ENCODE results near the gene PBX1. TPM values are rescaled to one million over a fixed set of nuclear protein-coding genes. Genes with fewer than 3 reads are reported as not detected.

PBX1 gene
- total RNA-seq, 2 experiments from 2014 or later = not detected

DNA sequence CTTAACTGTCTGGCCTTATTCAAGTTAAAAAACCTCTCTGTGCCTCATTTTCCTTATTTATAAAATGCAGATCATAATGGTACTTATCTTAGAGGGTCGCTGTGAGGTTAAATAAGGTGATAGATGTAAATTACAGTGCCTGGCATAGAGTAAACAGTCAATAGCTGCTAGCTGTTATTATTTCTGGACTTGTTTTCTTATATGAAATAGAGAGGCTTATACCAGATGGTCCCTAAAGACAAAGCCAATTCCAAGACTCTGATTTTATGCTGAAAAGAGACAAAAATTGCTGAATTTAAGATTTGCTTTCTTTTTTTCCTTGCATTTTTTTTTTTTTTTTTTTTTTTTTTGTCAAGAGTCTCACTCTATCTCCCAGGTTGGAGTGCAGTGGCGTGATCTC is 10.3 kb downstream of the PBX1 start:
- intact Hi-C loops (cut with micrococcal nuclease) = no loop called here
- CTCF ChIA-PET = no interaction called here
- H3K27ac Mint-ChIP-seq = no peak overlapping the region

DNA sequence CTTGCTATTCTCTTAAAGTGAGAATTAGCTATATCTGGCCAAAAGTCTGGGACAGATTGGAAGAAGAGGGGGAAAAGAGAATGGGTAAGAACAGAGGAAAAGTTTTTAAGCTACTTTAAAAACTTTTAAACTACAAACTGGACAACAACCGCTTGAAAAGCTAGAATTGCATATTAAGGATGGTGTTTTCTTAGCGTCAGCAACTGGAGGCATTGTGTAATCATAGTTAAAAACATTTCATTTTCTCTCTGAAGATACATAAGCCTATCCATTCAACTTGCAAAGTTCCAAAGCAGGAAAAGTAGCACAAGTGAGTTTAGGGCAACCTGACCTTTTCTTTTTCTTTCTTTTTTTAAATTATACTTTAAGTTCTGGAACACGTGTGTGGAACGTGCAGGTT is 10.9 kb downstream of the PBX1 start:
- no peak for ATAC-seq
- H3K36me3 Mint-ChIP-seq (ENCODE audit: low read depth) = no peaks in the 10 kb centered on the region
- POLR2A ChIA-PET = no interaction called here
- H3K9me3 Mint-ChIP-seq = peaks cover 8% of the 10 kb centered on the region
- no peak overlapping the region for H3K27ac Mint-ChIP-seq
- CTCF ChIA-PET = no interaction called here
- H3K4me1 Mint-ChIP-seq (ENCODE audit: low read depth) = no peaks in the 10 kb centered on the region
- no peak for DNase-seq
- H3K4me3 Mint-ChIP-seq = no peak overlapping the region
- intact Hi-C loops (cut with micrococcal nuclease) = no loop called here
- TF ChIP-seq, protein P1, sequence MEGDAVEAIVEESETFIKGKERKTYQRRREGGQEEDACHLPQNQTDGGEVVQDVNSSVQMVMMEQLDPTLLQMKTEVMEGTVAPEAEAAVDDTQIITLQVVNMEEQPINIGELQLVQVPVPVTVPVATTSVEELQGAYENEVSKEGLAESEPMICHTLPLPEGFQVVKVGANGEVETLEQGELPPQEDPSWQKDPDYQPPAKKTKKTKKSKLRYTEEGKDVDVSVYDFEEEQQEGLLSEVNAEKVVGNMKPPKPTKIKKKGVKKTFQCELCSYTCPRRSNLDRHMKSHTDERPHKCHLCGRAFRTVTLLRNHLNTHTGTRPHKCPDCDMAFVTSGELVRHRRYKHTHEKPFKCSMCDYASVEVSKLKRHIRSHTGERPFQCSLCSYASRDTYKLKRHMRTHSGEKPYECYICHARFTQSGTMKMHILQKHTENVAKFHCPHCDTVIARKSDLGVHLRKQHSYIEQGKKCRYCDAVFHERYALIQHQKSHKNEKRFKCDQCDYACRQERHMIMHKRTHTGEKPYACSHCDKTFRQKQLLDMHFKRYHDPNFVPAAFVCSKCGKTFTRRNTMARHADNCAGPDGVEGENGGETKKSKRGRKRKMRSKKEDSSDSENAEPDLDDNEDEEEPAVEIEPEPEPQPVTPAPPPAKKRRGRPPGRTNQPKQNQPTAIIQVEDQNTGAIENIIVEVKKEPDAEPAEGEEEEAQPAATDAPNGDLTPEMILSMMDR (IDR thresholded peaks at IDR 0.05) = no peak
- no peaks in the 10 kb centered on the region for H3K27me3 Mint-ChIP-seq

More for the DNA sequence above, 10.3 kb downstream of the PBX1 start:
- no peaks in the 10 kb centered on the region for H3K36me3 Mint-ChIP-seq (ENCODE audit: low read depth)
- no peak for ATAC-seq
- no peaks in the 10 kb centered on the region for H3K27me3 Mint-ChIP-seq
- H3K9me3 Mint-ChIP-seq = peaks cover 8% of the 10 kb centered on the region
- POLR2A ChIA-PET = no interaction called here
- no peaks in the 10 kb centered on the region for H3K4me1 Mint-ChIP-seq (ENCODE audit: low read depth)
- TF ChIP-seq, protein P1 (IDR thresholded peaks at IDR 0.05) = no peak
- no peak overlapping the region for H3K4me3 Mint-ChIP-seq
- no peak for DNase-seq

DNA sequence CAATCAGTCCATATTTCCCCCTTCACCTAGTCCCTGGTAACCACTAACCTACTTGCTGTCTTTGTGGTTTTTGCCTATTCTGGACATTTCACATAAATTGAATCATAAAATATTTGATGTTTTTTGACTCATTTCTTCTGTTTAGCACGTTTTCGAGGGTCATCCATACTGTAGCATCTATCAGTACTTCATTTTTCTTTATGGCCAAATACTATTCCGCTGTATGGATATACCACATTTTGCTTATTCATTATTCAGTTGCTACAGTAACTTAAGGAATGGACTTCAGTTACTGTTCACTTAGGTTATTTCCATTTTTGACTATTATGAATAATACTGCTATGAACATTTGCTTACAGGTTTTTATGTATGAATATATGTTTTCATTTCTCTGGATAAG is 12.3 kb downstream of the PBX1 start:
- DNase-seq = no peak
- H3K27ac Mint-ChIP-seq = no peak overlapping the region
- peaks cover 8% of the 10 kb centered on the region for H3K9me3 Mint-ChIP-seq
- no peaks in the 10 kb centered on the region for H3K27me3 Mint-ChIP-seq
- ChIA-PET POLR2A (no interaction called here), CTCF (no interaction called here)
- no peaks in the 10 kb centered on the region for H3K4me1 Mint-ChIP-seq (ENCODE audit: low read depth)
- TF ChIP-seq, protein P1 (IDR thresholded peaks at IDR 0.05) = no peak
- intact Hi-C loops (cut with micrococcal nuclease) = no loop called here
- no peak overlapping the region for H3K4me3 Mint-ChIP-seq
- no peak for ATAC-seq
- no peaks in the 10 kb centered on the region for H3K36me3 Mint-ChIP-seq (ENCODE audit: low read depth)

DNA sequence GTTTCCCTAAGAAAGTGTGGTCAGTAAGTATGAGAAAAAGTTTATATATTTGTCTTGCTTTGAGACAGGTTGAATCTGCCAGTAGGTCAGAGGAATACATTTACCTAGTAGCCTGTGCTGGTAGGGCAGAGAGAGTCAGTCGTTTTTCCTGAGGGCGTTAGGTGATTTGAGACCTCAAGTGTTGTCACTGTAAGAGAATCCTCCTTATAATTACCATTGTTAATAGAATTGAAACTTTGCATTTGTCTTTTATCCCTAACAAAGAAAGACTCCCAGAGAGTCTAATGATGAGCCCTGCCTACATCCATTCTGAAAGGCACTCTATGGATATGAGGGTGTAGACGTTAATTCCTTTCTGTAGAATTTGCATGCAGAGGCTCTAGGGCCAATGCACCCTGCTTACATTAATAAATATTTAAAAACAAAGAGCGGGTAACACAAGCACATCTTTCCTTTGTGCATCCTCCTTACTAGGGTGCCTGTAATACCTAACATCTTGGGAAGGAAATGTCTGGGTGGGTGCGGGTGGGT is 16.4 kb downstream of the PBX1 start:
- TF ChIP-seq, protein P1 (IDR thresholded peaks at IDR 0.05) = no peak
- ATAC-seq (no peak), DNase-seq (no peak)
- Mint-ChIP-seq H3K4me1 (ENCODE audit: low read depth) (no peaks in the 10 kb centered on the region), H3K4me3 (no peak overlapping the region), H3K27me3 (no peaks in the 10 kb centered on the region), H3K27ac (no peak overlapping the region), H3K36me3 (ENCODE audit: low read depth) (no peaks in the 10 kb centered on the region), H3K9me3 (peaks cover 5% of the 10 kb centered on the region)
- ChIA-PET POLR2A (no interaction called here), CTCF (no interaction called here)
- intact Hi-C loops (cut with micrococcal nuclease) = no loop called here

DNA sequence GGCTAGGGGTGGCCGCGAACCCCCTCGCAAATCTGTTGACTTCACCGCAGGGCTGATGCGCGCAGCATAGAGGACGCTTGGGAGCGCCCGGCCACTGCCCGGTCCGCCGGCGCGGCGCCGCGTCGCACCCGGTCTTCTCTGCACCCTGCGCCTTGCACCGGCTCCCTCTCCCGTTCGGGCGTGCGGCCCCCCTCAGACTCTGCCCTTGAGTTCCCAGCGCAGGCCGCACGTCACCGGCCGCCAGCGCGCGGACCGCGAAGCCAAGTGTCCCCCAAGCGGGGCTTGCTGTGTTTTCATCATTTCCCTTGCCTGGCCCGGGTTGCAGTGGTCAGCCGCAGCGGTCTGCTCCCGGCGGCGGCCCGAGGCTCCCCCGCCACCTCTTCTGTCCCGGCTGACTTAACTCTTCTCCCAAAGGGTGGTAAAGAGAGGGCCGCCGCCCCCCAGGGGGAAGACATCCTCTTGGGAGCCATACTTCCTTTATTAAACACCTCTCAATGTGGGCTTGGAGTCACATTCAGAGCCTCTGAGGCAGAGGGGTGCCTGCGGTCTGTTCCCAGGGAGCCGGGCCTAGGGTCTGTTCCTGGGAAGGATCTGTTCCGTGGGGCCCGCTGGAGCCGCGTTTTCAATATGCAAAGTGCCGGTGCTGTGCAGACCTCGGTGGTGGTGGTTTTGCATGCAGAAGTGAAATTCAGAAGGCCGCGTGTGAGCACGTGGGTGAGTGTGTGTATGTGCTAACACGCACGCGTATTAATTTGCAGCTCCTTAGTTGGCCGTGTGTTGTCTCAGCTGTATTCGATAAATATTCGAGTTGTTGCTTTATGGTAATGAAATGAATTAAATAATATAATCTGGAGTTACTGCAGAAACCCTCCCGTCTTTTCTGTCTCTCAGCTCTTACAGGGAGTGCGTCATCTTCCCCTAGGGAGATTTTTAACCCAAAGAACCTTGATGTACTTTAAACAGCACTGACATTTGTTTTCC is 17.6 kb downstream of the PBX1 start:
- H3K36me3 Mint-ChIP-seq (ENCODE audit: low read depth) = no peaks in the 10 kb centered on the region
- TF ChIP-seq, protein P1 (IDR thresholded peaks at IDR 0.05) = no peak
- CTCF ChIA-PET = no interaction called here
- H3K9me3 Mint-ChIP-seq = peaks cover 3% of the 10 kb centered on the region
- no peaks in the 10 kb centered on the region for H3K4me1 Mint-ChIP-seq (ENCODE audit: low read depth)
- intact Hi-C loops (cut with micrococcal nuclease) = no loop called here
- DNase-seq = no peak
- H3K27me3 Mint-ChIP-seq = no peaks in the 10 kb centered on the region
- H3K27ac Mint-ChIP-seq = no peak overlapping the region
- POLR2A ChIA-PET = no interaction called here
- no peak overlapping the region for H3K4me3 Mint-ChIP-seq
- ATAC-seq = no peak

Data from activated CD8-positive, alpha-beta T cell treated with anti-CD3 and anti-CD28 coated beads for 36 hours (primary cell).